T-helper 17 cell (primary cell): ENCODE measurements around the gene MUSK. TPM values are rescaled to one million over a fixed set of nuclear protein-coding genes. Genes with fewer than 3 reads are reported as not detected.

Experiments used
- ATAC-seq: fragments of 150-1000 bp; cut with Tn5 transposase; 2 replicates; pipeline ENCODE4 v1.10.0; 2021; ENCODE audit warnings: mild to moderate bottlenecking, moderate library complexity
- DNase-seq, 3 donors: peaks; one replicate each; pipeline versions ENCODE4 v3.0.0 to v3.0.0-alpha.2; 2020 to 2021
- H3K9me3 ChIP-seq: one replicate; pipeline ENCODE4 v1.7.0; 2013; ENCODE audit warnings: low read length, mild to moderate bottlenecking; ENCODE audit not compliant: control insufficient read depth, poor library complexity, severe bottlenecking
- H3K27ac Mint-ChIP-seq: one replicate; pipeline ENCODE4 v1.8.0; 2022; ENCODE audit warnings: mild to moderate bottlenecking, moderate library complexity, mixed read lengths
- H3K27me3 Mint-ChIP-seq: one replicate; pipeline ENCODE4 v1.8.0; 2022; ENCODE audit warnings: mixed read lengths
- H3K36me3 Mint-ChIP-seq: one replicate; pipeline ENCODE4 v1.8.0; 2022; ENCODE audit warnings: low read depth, mixed read lengths
- H3K4me1 Mint-ChIP-seq: one replicate; pipeline ENCODE4 v1.8.0; 2022; ENCODE audit warnings: mild to moderate bottlenecking, mixed read lengths
- H3K4me3 Mint-ChIP-seq: one replicate; pipeline ENCODE4 v1.8.0; 2022; ENCODE audit warnings: mild to moderate bottlenecking, moderate library complexity, mixed read lengths
- total RNA-seq, 4 donors: library from RNA in 2 of 4; stranded (reverse) in 2 of 4; gene quantifications; one replicate each; pipeline ENCODE4 v1.2.3 and lab custom pipeline; 2022 to 2026

MUSK gene
- total RNA-seq (not detected), total RNA-seq (lab: John Stamatoyannopoulos, UW) (0 reads per million in 2 donors)

DNA sequence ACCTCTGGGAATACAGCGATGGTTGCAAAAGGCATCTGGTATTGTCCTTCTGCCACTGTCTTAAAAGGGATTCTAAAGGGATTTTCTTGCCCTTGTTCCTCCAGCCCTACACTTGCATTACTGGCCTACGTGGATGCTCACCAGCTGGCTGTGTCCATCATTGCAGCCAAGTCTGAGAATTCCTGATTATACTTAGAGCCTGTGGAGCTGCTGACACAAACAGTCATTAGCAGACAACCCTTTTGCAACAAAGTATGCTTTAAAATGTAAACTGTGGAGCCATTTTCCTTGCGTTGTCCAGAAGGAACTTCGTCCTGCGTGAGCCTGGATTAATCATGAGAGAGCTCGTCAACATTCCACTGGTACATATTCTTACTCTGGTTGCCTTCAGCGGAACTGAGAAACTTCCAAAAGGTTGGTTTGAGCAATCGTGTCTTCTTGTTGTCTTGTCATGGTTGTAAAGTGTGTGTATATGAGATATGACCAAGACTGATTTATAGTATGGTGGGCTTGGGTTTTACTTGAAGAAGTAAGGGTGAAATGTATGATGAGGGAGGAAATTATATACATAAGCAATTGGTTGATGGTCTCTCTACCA lies at the start of gene MUSK:
Gene MUSK, plus strand, starts transcription at position 222 of the 598 bp plus-strand sequence. Its CDS starts 114 bp downstream, at position 336.
- Mint-ChIP-seq H3K27me3 (peaks cover 5% of the 10 kb centered on the region), H3K27ac (no peak within 1 kb of the TSS), H3K4me3 (no peak within 1 kb of the TSS), H3K36me3 (no peaks in the 10 kb centered on the region), H3K4me1 (no peaks in the 10 kb centered on the region)
- no peak for DNase-seq
- no peak for ATAC-seq
- no peaks in the 10 kb centered on the region for H3K9me3 ChIP-seq

DNA sequence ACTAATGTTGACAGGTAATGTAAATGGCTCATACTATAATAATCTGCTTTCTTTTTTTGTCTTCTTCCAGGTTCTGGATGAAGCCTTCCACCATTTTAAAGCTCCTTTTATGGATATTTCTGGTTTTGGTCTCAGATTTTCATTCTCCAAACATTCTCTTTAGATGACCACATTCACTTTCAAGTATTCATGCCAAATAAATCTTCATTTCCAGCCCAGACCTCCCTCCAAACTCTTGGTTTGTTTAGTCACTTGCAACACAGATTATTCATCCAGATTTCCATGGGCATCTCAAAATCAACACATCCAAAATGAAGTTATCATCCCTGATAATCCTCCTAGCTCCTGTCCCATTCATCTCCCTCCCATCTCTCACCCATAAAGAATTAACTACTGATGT lies 48.8 kb upstream of the MUSK start:
- no peak overlapping the region for H3K27ac Mint-ChIP-seq
- ATAC-seq (no peak), DNase-seq (no peak)
- H3K27me3 Mint-ChIP-seq, result peaks cover 8% of the 10 kb centered on the region
- no peaks in the 10 kb centered on the region for H3K36me3 Mint-ChIP-seq
- H3K4me1 Mint-ChIP-seq, result no peaks in the 10 kb centered on the region
- H3K4me3 Mint-ChIP-seq, result no peak overlapping the region
- H3K9me3 ChIP-seq, result no peaks in the 10 kb centered on the region

- no peak for ATAC-seq
- H3K4me3 Mint-ChIP-seq, result no peak overlapping the region
- no peaks in the 10 kb centered on the region for H3K36me3 Mint-ChIP-seq
- DNase-seq, result no peak
- H3K4me1 Mint-ChIP-seq, result no peaks in the 10 kb centered on the region
- peaks cover 8% of the 10 kb centered on the region for H3K27me3 Mint-ChIP-seq
- H3K9me3 ChIP-seq, result no peaks in the 10 kb centered on the region
- H3K27ac Mint-ChIP-seq, result no peak overlapping the region
These were observed 47.9 kb upstream of the MUSK start for GRCh38 chr9:110620726-110621125.

DNA sequence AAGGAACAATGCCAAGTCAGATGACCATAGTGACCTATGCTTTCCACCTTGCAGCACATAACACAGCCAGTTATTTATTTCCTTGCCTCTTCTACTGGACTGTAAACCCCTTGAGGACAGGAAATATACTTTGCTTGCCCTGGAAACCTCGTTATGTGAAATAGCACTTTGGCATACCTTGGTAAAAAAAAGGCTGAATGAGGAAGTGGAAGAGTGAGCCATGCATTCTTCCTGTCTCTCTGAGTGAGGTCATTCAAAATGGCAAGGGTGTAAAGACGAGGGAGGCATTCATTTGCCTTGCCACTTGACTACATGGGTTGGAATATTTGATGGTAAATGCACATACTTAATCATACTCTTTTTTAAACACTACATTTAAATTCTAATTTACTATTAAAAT lies 46.2 kb upstream of the MUSK start:
- H3K27me3 Mint-ChIP-seq, result peaks cover 17% of the 10 kb centered on the region
- DNase-seq, result no peak
- H3K36me3 Mint-ChIP-seq, result no peaks in the 10 kb centered on the region
- H3K4me1 Mint-ChIP-seq, result peaks cover 4% of the 10 kb centered on the region
- ATAC-seq, result no peak
- H3K27ac Mint-ChIP-seq, result no peak overlapping the region
- H3K9me3 ChIP-seq, result no peaks in the 10 kb centered on the region
- no peak overlapping the region for H3K4me3 Mint-ChIP-seq

- H3K27me3 Mint-ChIP-seq, result peaks cover 17% of the 10 kb centered on the region
- no peaks in the 10 kb centered on the region for H3K9me3 ChIP-seq
- H3K36me3 Mint-ChIP-seq, result no peaks in the 10 kb centered on the region
- peaks cover 4% of the 10 kb centered on the region for H3K4me1 Mint-ChIP-seq
- DNase-seq (no peak), ATAC-seq (no peak)
- H3K27ac Mint-ChIP-seq, result no peak overlapping the region
- H3K4me3 Mint-ChIP-seq, result no peak overlapping the region
These were observed 45.0 kb upstream of the MUSK start for GRCh38 chr9:110623462-110624025.

- peaks cover 9% of the 10 kb centered on the region for H3K27me3 Mint-ChIP-seq
- no peak for ATAC-seq
These were observed 42.3 kb upstream of the MUSK start for GRCh38 chr9:110626101-110626829.

GRCh38 chr9:110635589-110635988 lies 33.0 kb upstream of the MUSK start:
- Mint-ChIP-seq H3K4me1 (no peaks in the 10 kb centered on the region), H3K36me3 (no peaks in the 10 kb centered on the region), H3K27me3 (no peaks in the 10 kb centered on the region), H3K27ac (no peak overlapping the region), H3K4me3 (no peak overlapping the region)
- H3K9me3 ChIP-seq, result no peaks in the 10 kb centered on the region
- ATAC-seq (no peak), DNase-seq (no peak)

More at GRCh38 chr9:110626101-110626829, 42.3 kb upstream of the MUSK start:
- peaks cover 4% of the 10 kb centered on the region for H3K4me1 Mint-ChIP-seq
- DNase-seq, result no peak
- H3K27ac Mint-ChIP-seq, result no peak overlapping the region
- no peaks in the 10 kb centered on the region for H3K9me3 ChIP-seq
- no peaks in the 10 kb centered on the region for H3K36me3 Mint-ChIP-seq
- no peak overlapping the region for H3K4me3 Mint-ChIP-seq

DNA sequence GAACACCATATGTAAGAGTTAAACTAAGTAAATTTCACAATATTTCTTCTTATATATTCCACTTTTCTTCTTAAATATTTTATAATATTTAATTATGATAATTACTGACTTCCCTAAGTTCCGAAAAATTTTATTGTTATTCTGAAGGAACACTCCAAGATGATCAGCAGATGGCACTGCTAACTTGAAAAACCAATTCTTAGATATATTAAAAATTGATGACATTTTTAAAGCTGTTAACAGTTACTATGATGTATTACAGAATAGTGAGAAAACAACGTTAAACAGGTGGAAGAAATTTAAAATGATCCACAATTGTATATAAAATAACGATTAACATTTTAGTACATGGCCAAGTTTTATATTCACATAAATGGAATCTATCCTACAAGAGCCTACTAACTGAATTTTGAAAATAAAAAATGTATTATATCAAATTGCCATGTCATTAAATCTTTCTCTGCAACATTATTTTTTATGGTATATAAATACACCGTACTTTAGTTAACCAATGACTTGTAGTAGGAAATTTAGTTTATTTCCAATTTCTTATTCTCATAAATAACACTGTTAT lies 30.1 kb upstream of the MUSK start:
- no peak overlapping the region for H3K27ac Mint-ChIP-seq
- H3K4me1 Mint-ChIP-seq, result no peaks in the 10 kb centered on the region
- H3K9me3 ChIP-seq, result no peaks in the 10 kb centered on the region
- H3K27me3 Mint-ChIP-seq, result no peaks in the 10 kb centered on the region
- DNase-seq, result no peak
- no peaks in the 10 kb centered on the region for H3K36me3 Mint-ChIP-seq
- H3K4me3 Mint-ChIP-seq, result no peak overlapping the region
- ATAC-seq, result no peak

GRCh38 chr9:110640736-110641135 lies 27.9 kb upstream of the MUSK start:
- H3K27ac Mint-ChIP-seq, result no peak overlapping the region
- H3K4me1 Mint-ChIP-seq, result no peaks in the 10 kb centered on the region
- H3K4me3 Mint-ChIP-seq, result no peak overlapping the region
- DNase-seq (no peak), ATAC-seq (no peak)
- H3K9me3 ChIP-seq, result no peaks in the 10 kb centered on the region
- H3K27me3 Mint-ChIP-seq, result no peaks in the 10 kb centered on the region
- H3K36me3 Mint-ChIP-seq, result no peaks in the 10 kb centered on the region

DNA sequence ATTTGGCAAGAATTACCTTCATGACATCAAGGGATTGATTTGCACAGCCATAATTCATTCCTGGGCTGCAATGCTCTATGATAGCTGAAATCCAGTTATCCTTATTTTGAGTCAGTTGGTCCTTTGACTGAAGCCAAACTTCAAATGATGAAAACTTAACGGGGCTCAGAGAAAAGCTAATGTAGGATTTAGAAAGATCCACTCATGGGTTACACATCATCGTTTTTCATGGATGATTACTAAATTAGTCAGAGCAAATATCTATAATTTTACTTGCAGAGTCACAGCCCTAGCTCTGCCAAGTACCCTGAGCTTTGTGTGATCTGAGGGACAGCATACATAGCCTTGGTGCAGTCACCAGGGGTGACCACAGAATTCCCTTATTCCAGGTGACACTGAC lies 27.3 kb upstream of the MUSK start:
- no peak for DNase-seq
- no peaks in the 10 kb centered on the region for H3K9me3 ChIP-seq
- Mint-ChIP-seq H3K4me1 (no peaks in the 10 kb centered on the region), H3K27me3 (no peaks in the 10 kb centered on the region), H3K27ac (no peak overlapping the region), H3K4me3 (no peak overlapping the region), H3K36me3 (no peaks in the 10 kb centered on the region)
- no peak for ATAC-seq

- H3K36me3 Mint-ChIP-seq, result no peaks in the 10 kb centered on the region
- DNase-seq, result no peak
- no peaks in the 10 kb centered on the region for H3K9me3 ChIP-seq
- no peak overlapping the region for H3K27ac Mint-ChIP-seq
- H3K4me3 Mint-ChIP-seq, result no peak overlapping the region
- ATAC-seq, result no peak
- H3K4me1 Mint-ChIP-seq, result no peaks in the 10 kb centered on the region
- no peaks in the 10 kb centered on the region for H3K27me3 Mint-ChIP-seq
These were observed 19.9 kb upstream of the MUSK start for GRCh38 chr9:110648696-110649095.

DNA sequence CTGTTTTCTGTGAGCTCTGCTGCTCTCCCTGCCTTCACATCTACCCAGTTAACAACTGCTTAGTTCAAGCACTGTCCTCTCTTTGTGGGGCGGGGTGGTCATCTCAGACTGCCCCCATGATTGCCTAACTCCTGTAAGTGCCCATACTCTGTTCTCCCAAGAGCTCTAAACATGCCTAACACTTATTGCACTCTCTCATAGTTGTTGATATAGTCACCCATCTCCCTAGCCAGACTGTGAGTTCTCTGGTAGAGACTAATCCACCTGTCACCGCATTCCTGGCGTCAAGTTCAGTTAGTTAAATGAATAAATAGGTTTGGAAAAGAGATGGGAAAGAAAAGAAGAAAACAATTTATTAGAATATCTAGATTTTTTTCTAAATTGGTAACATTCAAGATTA lies 18.3 kb upstream of the MUSK start:
- no peak for ATAC-seq
- Mint-ChIP-seq H3K4me3 (no peak overlapping the region), H3K27me3 (no peaks in the 10 kb centered on the region), H3K4me1 (no peaks in the 10 kb centered on the region), H3K36me3 (no peaks in the 10 kb centered on the region), H3K27ac (no peak overlapping the region)
- H3K9me3 ChIP-seq, result no peaks in the 10 kb centered on the region
- no peak for DNase-seq

GRCh38 chr9:110650991-110651411 lies 17.6 kb upstream of the MUSK start:
- Mint-ChIP-seq H3K27ac (no peak overlapping the region), H3K4me3 (no peak overlapping the region), H3K4me1 (no peaks in the 10 kb centered on the region), H3K27me3 (no peaks in the 10 kb centered on the region), H3K36me3 (no peaks in the 10 kb centered on the region)
- DNase-seq (no peak), ATAC-seq (no peak)
- no peaks in the 10 kb centered on the region for H3K9me3 ChIP-seq
